ENCODE data around the gene CHST12.
"Not testable (repeated sequence)": the region's sequence is repeated elsewhere in the genome, so short reads cannot be mapped to it uniquely, and the experiment has no call there.

The CHST12 gene

GRCh38 chr7:2386964-2387669 lies 16.3 kb upstream of the CHST12 start:
- H3K27me3 ChIP-seq (ENCODE audit: insufficient read depth, poor library complexity, severe bottlenecking), result no peaks in the 10 kb centered on the region
- DNase-seq (ENCODE audit: low read depth in 1 of 2, low spot score in 1 of 2), result no peak
- no peak overlapping the region for H3K27ac ChIP-seq (replicated peaks)
- no peak overlapping the region for H3K4me3 ChIP-seq (replicated peaks; ENCODE audit: insufficient read depth, low read length)
- TF ChIP-seq POLR2AphosphoS5 (IDR thresholded peaks at IDR 0.05; ENCODE audit: low read depth) (no peak), SPI1 (IDR thresholded peaks at IDR 0.05; ENCODE audit: borderline replicate concordance, low read depth) (no peak), REST (IDR thresholded peaks at IDR 0.05; ENCODE audit: insufficient replicate concordance, low read depth) (no peak), GABPA (IDR thresholded peaks at IDR 0.05; ENCODE audit: low read depth) (no peak), CTCF (IDR thresholded peaks at IDR 0.05; ENCODE audit: insufficient read depth, low read length) (no peak)

GRCh38 chr7:2387897-2388636 lies 15.3 kb upstream of the CHST12 start:
- Histone ChIP-seq H3K4me3 (replicated peaks; ENCODE audit: insufficient read depth, low read length) (no peak overlapping the region), H3K27ac (replicated peaks) (no peak overlapping the region), H3K27me3 (ENCODE audit: insufficient read depth, poor library complexity, severe bottlenecking) (no peaks in the 10 kb centered on the region)
- TF ChIP-seq CTCF (IDR thresholded peaks at IDR 0.05; ENCODE audit: insufficient read depth, low read length) (no peak), SPI1 (IDR thresholded peaks at IDR 0.05; ENCODE audit: borderline replicate concordance, low read depth) (no peak), POLR2AphosphoS5 (IDR thresholded peaks at IDR 0.05; ENCODE audit: low read depth) (no peak), GABPA (IDR thresholded peaks at IDR 0.05; ENCODE audit: low read depth) (no peak), REST (IDR thresholded peaks at IDR 0.05; ENCODE audit: insufficient replicate concordance, low read depth) (no peak)
- no peak for DNase-seq (ENCODE audit: low read depth in 1 of 2, low spot score in 1 of 2)

- no peak for DNase-seq (ENCODE audit: low read depth in 1 of 2, low spot score in 1 of 2)
- Histone ChIP-seq H3K4me3 (replicated peaks; ENCODE audit: insufficient read depth, low read length) (no peak overlapping the region), H3K27ac (replicated peaks) (no peak overlapping the region), H3K27me3 (ENCODE audit: insufficient read depth, poor library complexity, severe bottlenecking) (no peaks in the 10 kb centered on the region)
- TF ChIP-seq POLR2AphosphoS5 (IDR thresholded peaks at IDR 0.05; ENCODE audit: low read depth), result no peak
- TF ChIP-seq GABPA (IDR thresholded peaks at IDR 0.05; ENCODE audit: low read depth), result no peak
- no peak for TF ChIP-seq REST (IDR thresholded peaks at IDR 0.05; ENCODE audit: insufficient replicate concordance, low read depth)
- no peak for TF ChIP-seq CTCF (IDR thresholded peaks at IDR 0.05; ENCODE audit: insufficient read depth, low read length)
- no peak for TF ChIP-seq SPI1 (IDR thresholded peaks at IDR 0.05; ENCODE audit: borderline replicate concordance, low read depth)
Measured at GRCh38 chr7:2388637-2388954, 14.8 kb upstream of the CHST12 start.

- not testable (repeated sequence) for H3K27me3 ChIP-seq (ENCODE audit: insufficient read depth, poor library complexity, severe bottlenecking); H3K4me3 ChIP-seq (replicated peaks; ENCODE audit: insufficient read depth, low read length); DNase-seq (ENCODE audit: low read depth in 1 of 2, low spot score in 1 of 2); H3K27ac ChIP-seq (replicated peaks)
Measured at GRCh38 chr7:2390020-2390816, 13.2 kb upstream of the CHST12 start.
